Mesothelial cell of epicardium (in vitro differentiated cells): ENCODE results near the gene LEPROT. TPM values are rescaled to one million over a fixed set of nuclear protein-coding genes. Genes with fewer than 3 reads are reported as not detected.
A peak's percentile ranks its signal among the peaks of the same experiment; 100 is the strongest.

Experiments
- DNase-seq, 2 experiments: peaks; one replicate each; pipeline ENCODE4 v3.0.0; 2021; ENCODE audit warnings: low spot score in 2 of 2; ENCODE audit not compliant: unreplicated experiment in 2 of 2
- H3K27ac Mint-ChIP-seq: 2 replicates; pipeline ENCODE4 v1.8.0; 2021; ENCODE audit warnings: mixed read lengths
- H3K27me3 Mint-ChIP-seq: 2 replicates; pipeline ENCODE4 v1.8.0; 2021; ENCODE audit warnings: low read depth, mixed read lengths
- H3K36me3 Mint-ChIP-seq: 2 replicates; pipeline ENCODE4 v1.8.0; 2021; ENCODE audit warnings: mixed read lengths
- H3K4me1 Mint-ChIP-seq: 2 replicates; pipeline ENCODE4 v1.8.0; 2021; ENCODE audit warnings: mixed read lengths
- H3K4me3 Mint-ChIP-seq: 2 replicates; pipeline ENCODE4 v1.8.0; 2021; ENCODE audit warnings: mild to moderate bottlenecking, moderate library complexity, mixed read lengths
- H3K9me3 Mint-ChIP-seq: 2 replicates; pipeline ENCODE4 v1.8.0; 2021; ENCODE audit warnings: mixed read lengths
- total RNA-seq: library from RNA; stranded (reverse); gene quantifications from 3 replicates; pipeline ENCODE4 v1.2.1, GENCODE V29; 2021
- TF ChIP-seq, protein P1 (sequence below): fragments of 200-600 bp; sonication (generic); IDR thresholded peaks from one replicate; pipeline ENCODE4 v1.5.0; 2021; ENCODE audit warnings: antibody characterized with exemption; ENCODE audit not compliant: unreplicated experiment

Gene LEPROT
- total RNA-seq, 1 donor from 2014 or later, result 65.7 TPM

GRCh38 chr1:65395887-65396612, 24.4 kb upstream of the LEPROT start:
- no peak for DNase-seq
- Mint-ChIP-seq H3K4me3 (no peak overlapping the region), H3K27ac (no peak overlapping the region), H3K4me1 (no peaks in the 10 kb centered on the region), H3K27me3 (no peaks in the 10 kb centered on the region), H3K9me3 (no peaks in the 10 kb centered on the region), H3K36me3 (peaks cover 17% of the 10 kb centered on the region)
- TF ChIP-seq, protein P1, sequence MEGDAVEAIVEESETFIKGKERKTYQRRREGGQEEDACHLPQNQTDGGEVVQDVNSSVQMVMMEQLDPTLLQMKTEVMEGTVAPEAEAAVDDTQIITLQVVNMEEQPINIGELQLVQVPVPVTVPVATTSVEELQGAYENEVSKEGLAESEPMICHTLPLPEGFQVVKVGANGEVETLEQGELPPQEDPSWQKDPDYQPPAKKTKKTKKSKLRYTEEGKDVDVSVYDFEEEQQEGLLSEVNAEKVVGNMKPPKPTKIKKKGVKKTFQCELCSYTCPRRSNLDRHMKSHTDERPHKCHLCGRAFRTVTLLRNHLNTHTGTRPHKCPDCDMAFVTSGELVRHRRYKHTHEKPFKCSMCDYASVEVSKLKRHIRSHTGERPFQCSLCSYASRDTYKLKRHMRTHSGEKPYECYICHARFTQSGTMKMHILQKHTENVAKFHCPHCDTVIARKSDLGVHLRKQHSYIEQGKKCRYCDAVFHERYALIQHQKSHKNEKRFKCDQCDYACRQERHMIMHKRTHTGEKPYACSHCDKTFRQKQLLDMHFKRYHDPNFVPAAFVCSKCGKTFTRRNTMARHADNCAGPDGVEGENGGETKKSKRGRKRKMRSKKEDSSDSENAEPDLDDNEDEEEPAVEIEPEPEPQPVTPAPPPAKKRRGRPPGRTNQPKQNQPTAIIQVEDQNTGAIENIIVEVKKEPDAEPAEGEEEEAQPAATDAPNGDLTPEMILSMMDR, result no peak

GRCh38 chr1:65398083-65398482, 22.4 kb upstream of the LEPROT start:
- TF ChIP-seq, protein P1, result no peak
- H3K27ac Mint-ChIP-seq, result no peak overlapping the region

GRCh38 chr1:65399003-65399402, 21.5 kb upstream of the LEPROT start:
- no peaks in the 10 kb centered on the region for H3K4me1 Mint-ChIP-seq
- TF ChIP-seq, protein P1, result no peak
- no peak for DNase-seq
- no peaks in the 10 kb centered on the region for H3K9me3 Mint-ChIP-seq
- no peaks in the 10 kb centered on the region for H3K27me3 Mint-ChIP-seq
- H3K36me3 Mint-ChIP-seq, result peaks cover 14% of the 10 kb centered on the region
- no peak overlapping the region for H3K4me3 Mint-ChIP-seq
- no peak overlapping the region for H3K27ac Mint-ChIP-seq

More at GRCh38 chr1:65398083-65398482, 22.4 kb upstream of the LEPROT start:
- Mint-ChIP-seq H3K27me3 (no peaks in the 10 kb centered on the region), H3K4me1 (no peaks in the 10 kb centered on the region), H3K4me3 (no peak overlapping the region), H3K9me3 (no peaks in the 10 kb centered on the region), H3K36me3 (peaks cover 14% of the 10 kb centered on the region)
- no peak for DNase-seq

DNA sequence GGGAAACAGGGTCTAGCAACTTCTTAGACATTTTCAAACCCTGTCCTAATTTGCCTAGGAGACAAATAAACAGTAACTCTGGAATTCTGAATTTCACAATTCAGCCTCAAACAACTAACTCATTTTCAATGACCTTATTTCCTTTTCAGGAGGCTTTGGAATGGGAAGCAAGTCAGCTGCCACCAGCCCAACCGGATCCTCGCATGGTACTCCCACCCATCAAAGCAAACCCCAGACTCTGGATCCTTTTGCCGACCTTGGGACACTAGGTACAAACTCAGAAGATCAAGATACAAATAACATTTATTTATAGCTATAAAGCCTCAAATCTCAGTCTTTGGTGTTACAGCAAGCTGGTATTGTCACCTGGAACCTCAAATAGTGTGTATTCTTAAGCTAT, 18.9 kb upstream of the LEPROT start:
- H3K9me3 Mint-ChIP-seq, result no peaks in the 10 kb centered on the region
- H3K4me3 Mint-ChIP-seq, result no peak overlapping the region
- no peaks in the 10 kb centered on the region for H3K27me3 Mint-ChIP-seq
- no peak overlapping the region for H3K27ac Mint-ChIP-seq
- TF ChIP-seq, protein P1, result no peak
- DNase-seq, result no peak
- H3K36me3 Mint-ChIP-seq, result peaks cover 18% of the 10 kb centered on the region
- H3K4me1 Mint-ChIP-seq, result no peaks in the 10 kb centered on the region

DNA sequence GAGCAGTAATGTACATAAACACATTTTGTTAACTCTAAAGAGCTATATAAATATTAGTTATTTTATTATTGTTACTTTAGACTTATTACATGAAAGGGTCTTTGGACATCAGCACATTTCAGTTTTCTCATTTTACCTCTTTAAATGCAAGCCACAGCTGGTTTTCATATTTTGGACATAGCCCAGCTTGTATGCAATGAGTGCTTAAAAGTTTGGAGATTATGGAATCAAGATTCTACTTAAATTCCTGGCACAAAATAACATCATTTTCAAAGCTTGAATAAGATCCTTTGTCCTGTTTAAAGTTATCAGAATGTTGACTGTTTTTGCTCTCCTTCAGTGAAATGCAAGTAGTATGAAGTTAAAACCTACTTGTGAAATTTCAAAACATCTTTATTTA, 15.5 kb upstream of the LEPROT start:
- TF ChIP-seq, protein P1, result no peak
- no peaks in the 10 kb centered on the region for H3K4me1 Mint-ChIP-seq
- H3K27me3 Mint-ChIP-seq, result no peaks in the 10 kb centered on the region
- no peak for DNase-seq
- peaks cover 29% of the 10 kb centered on the region for H3K36me3 Mint-ChIP-seq
- H3K9me3 Mint-ChIP-seq, result no peaks in the 10 kb centered on the region
- H3K27ac Mint-ChIP-seq, result peak overlapping the region; percentile 21
- no peak overlapping the region for H3K4me3 Mint-ChIP-seq
